ENCODE results near the gene SMYD3. TPM values are rescaled to one million over a fixed set of nuclear protein-coding genes. Genes with fewer than 3 reads are reported as not detected.

The SMYD3 gene
- total RNA-seq, 3 donors from 2014 or later: 16.3 to 18.0 (median 16.4) TPM

DNA sequence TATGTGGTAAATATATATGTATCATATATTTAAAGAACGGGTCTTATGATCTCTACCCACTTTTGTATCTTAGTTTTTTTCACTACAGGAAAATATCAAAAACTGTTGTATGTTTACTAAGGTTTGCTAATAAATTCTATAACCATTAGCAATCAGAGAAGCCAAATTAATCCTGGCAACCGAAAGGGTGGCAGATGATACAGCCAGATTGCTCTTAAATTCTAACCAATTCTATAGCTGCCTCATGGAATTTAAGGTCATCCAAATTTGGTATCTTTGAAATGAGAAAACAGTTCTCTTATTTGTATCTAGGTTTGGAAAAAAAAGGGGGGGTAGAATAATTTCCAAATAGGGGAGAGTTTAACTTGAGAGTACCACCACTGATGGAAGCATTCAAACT is 591.2 kb downstream of the SMYD3 start:
- intact Hi-C loops (cut with DNase I, micrococcal nuclease): no loop called here
- no peak for ATAC-seq

GRCh38 chr1:245915406-245915805 is 591.7 kb downstream of the SMYD3 start:
- TF ChIP-seq CTCF (IDR thresholded peaks at IDR 0.05): no peak

More for the DNA sequence above, 591.2 kb downstream of the SMYD3 start:
- Histone ChIP-seq H3K4me3 (no peak overlapping the region), H3K9me3 (no peaks in the 10 kb centered on the region), H3K4me1 (ENCODE audit: low read depth) (no peaks in the 10 kb centered on the region), H3K36me3 (ENCODE audit: low read depth) (no peaks in the 10 kb centered on the region)
- no peak for TF ChIP-seq CTCF (IDR thresholded peaks at IDR 0.05)
- no peak for DNase-seq

DNA sequence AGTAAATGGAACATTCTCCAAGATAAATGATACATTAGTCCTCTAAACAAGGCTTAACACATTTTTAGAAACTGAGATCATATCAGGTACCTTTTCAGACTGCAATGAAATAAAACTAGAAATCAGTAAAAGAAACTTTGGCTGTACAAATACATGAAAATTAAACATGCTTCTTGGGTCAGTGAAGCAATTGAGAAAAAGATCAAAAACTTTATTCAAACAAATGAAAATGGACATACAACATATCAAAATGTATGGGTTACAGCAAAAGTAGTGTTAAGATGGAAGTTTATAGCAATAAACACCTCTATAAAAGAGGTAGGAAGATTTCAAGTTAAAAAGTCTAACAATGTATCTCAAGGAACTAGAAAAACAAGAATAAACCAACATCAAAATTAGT is 598.5 kb downstream of the SMYD3 start:
- Histone ChIP-seq H3K4me3 (no peak overlapping the region), H3K9me3 (no peaks in the 10 kb centered on the region), H3K36me3 (ENCODE audit: low read depth) (no peaks in the 10 kb centered on the region), H3K4me1 (ENCODE audit: low read depth) (no peaks in the 10 kb centered on the region)
- intact Hi-C loops (cut with DNase I, micrococcal nuclease): no loop called here
- DNase-seq (no peak), ATAC-seq (no peak)
- no peak for TF ChIP-seq CTCF (IDR thresholded peaks at IDR 0.05)

More at GRCh38 chr1:245915406-245915805, 591.7 kb downstream of the SMYD3 start:
- intact Hi-C loops (cut with DNase I, micrococcal nuclease): no loop called here
- H3K4me3 ChIP-seq: no peak overlapping the region
- H3K36me3 ChIP-seq (ENCODE audit: low read depth): no peaks in the 10 kb centered on the region
- ATAC-seq (no peak), DNase-seq (no peak)
- H3K9me3 ChIP-seq: no peaks in the 10 kb centered on the region
- no peaks in the 10 kb centered on the region for H3K4me1 ChIP-seq (ENCODE audit: low read depth)

- ATAC-seq (no peak), DNase-seq (no peak)
- TF ChIP-seq CTCF (IDR thresholded peaks at IDR 0.05): no peak
- no peaks in the 10 kb centered on the region for H3K4me1 ChIP-seq (ENCODE audit: low read depth)
- H3K36me3 ChIP-seq (ENCODE audit: low read depth): no peaks in the 10 kb centered on the region
- no peak overlapping the region for H3K4me3 ChIP-seq
- H3K9me3 ChIP-seq: no peaks in the 10 kb centered on the region
- intact Hi-C loops (cut with DNase I, micrococcal nuclease): no loop called here
These were observed 600.9 kb downstream of the SMYD3 start for GRCh38 chr1:245906207-245906606.

DNA sequence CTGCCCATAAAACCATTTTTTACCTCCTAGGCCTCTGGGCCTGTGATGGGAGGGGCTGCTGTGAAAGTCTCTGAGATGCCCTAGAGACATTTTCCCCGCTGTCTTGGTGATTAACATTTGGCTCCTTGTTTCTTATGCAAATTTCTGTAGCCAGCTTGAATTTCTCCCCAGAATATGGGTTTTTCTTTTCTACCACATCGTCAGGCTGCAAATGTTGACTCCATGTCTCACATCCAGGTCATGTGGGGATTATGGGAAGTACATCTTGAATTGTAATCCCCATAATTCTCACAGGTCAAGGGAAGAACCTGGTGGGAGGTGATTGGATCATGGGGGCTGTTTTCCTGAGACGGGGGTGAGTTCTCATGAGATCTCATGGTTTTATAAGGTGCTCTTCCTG is 603.2 kb downstream of the SMYD3 start:
- no peak for DNase-seq
- TF ChIP-seq CTCF (IDR thresholded peaks at IDR 0.05): no peak
- Histone ChIP-seq H3K4me1 (ENCODE audit: low read depth) (no peaks in the 10 kb centered on the region), H3K36me3 (ENCODE audit: low read depth) (no peaks in the 10 kb centered on the region), H3K4me3 (no peak overlapping the region), H3K9me3 (no peaks in the 10 kb centered on the region)
- no peak for ATAC-seq
- intact Hi-C loops (cut with DNase I, micrococcal nuclease): no loop called here

- no peak for DNase-seq
- Histone ChIP-seq H3K4me1 (ENCODE audit: low read depth) (no peaks in the 10 kb centered on the region), H3K36me3 (ENCODE audit: low read depth) (no peaks in the 10 kb centered on the region), H3K4me3 (no peak overlapping the region), H3K9me3 (no peaks in the 10 kb centered on the region)
- no peak for TF ChIP-seq CTCF (IDR thresholded peaks at IDR 0.05)
- ATAC-seq: no peak
- intact Hi-C loops (cut with DNase I, micrococcal nuclease): no loop called here
These were observed 605.5 kb downstream of the SMYD3 start for GRCh38 chr1:245901565-245901964.

All from mucosa of descending colon (tissue), 3 donors.